Embryonic facial prominence (tissue), 1 donor: ENCODE results near the gene FAM234A.

Experiments used
- DNase-seq: peaks from one replicate; pipeline ENCODE4 v3.0.0-alpha.2; 2016; ENCODE audit errors: extremely low spot score

FAM234A gene

DNA sequence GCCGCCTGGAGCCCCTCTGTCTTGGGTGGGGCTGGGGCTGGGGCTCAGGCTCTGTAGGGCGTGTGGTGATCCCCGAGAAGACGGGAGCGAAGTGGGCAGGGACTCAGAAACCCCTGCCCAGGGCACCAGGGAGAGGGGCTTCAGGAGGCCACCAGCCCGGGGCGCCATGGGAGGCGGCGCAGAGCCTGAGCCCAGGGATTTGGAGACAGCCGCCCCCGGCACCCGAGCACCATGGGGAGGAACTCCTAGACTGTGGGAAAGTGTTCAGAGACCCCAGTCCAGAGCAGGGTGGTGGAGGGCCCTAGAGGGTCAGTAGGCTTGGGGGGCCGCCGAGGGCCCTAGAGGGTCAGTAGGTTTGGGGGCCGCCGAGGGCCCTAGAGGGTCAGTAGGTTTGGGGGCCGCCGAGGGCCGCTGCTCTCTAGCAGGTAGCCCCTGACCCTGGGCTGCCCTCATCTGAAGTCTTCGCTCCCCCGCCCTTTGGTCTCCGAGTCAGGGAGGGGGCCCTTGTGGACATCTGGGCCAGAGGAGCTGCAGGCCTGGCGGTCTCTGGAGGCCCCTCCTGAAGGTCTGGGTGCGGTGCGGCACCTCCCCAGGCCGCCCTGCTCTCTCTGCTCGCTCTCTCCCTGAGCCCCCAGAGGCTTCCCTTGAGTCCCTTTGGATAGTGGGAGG, 46.5 kb downstream of the FAM234A start:
- DNase-seq: no peak

DNA sequence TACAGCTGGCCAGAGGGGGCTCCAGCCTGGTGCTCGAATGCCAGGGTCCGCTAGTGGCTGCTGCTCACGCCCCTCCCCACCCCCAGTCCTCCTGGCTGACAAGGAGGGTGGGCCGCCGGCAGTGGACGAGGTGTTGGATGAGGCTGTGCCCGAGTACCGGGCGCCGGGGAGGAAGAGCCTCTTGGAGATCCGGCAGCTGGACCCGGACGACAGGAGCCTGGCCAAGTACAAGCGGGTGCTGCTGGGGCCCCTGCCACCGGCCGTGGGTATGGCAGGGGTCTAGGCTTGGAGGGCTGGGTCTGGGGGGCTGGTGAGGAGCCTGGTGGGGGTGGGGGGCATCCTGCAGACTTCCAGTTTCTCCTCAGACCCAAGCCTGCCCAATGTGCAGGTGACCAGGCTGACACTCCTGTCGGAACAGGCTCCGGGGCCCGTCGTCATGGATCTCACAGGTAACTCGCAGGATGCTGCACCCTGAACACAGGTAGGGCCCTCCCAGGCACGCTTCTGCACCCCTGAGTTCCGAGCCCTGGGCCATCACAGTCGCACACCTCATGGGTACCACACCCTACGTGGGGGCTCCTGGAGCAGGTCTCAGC, 47.1 kb downstream of the FAM234A start:
- no peak for DNase-seq

DNA sequence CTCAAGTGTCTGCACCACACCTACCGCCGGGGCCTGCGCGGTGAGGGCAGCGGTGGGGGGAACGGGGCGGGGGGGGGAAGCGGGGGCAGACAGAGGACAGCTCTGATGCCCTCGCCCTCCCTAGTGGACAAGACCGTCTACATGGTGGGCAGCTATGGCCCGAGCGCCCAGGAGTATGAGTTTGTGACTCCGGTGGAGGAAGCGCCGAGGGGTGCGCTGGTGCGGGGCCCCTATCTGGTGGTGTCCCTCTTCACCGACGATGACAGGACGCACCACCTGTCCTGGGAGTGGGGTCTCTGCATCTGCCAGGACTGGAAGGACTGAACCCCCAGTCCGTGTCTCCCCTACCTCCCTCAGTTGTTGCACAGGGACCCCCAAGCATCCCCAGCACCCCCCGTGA, 47.9 kb downstream of the FAM234A start:
- DNase-seq: no peak

DNA sequence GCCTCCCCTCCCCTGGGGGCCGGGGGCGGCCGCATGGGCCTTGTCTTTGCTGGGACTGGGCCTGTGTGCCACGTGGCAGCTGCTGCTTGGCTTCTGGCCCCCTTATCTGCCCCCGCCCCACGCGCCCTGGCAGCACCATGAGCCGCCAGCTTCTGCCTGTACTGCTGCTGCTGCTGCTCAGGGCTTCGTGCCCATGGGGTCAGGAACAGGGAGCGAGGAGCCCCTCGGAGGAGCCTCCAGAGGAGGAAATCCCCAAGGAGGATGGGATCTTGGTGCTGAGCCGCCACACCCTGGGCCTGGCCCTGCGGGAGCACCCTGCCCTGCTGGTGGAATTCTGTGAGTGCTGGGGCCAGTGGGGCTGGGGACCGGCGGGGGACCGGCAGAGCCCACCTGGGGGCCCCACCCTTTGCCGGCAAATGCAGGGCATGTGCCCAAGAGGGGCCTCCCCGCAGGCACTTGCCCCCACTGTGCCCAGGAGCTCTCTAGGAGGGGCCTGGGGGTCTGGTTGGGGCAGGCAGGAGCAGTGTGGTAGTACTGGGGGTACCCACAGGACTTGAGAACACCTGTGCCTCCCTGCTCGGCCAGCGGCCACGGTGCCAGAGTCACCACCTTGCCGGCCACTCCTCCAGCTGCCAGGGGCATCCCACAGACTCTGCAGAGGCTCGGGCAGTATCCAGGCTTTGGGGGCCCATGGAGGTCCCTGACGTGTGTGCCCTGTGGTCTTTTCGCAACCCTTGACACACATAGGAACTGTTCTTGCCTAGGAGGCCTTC, 48.6 kb downstream of the FAM234A start, which contains the start of gene PDIA2:
Gene PDIA2 (plus strand): TSS at position 132 of the 773 bp plus-strand sequence. CDS start 6 bp downstream, at position 138.
- DNase-seq: no peak

DNA sequence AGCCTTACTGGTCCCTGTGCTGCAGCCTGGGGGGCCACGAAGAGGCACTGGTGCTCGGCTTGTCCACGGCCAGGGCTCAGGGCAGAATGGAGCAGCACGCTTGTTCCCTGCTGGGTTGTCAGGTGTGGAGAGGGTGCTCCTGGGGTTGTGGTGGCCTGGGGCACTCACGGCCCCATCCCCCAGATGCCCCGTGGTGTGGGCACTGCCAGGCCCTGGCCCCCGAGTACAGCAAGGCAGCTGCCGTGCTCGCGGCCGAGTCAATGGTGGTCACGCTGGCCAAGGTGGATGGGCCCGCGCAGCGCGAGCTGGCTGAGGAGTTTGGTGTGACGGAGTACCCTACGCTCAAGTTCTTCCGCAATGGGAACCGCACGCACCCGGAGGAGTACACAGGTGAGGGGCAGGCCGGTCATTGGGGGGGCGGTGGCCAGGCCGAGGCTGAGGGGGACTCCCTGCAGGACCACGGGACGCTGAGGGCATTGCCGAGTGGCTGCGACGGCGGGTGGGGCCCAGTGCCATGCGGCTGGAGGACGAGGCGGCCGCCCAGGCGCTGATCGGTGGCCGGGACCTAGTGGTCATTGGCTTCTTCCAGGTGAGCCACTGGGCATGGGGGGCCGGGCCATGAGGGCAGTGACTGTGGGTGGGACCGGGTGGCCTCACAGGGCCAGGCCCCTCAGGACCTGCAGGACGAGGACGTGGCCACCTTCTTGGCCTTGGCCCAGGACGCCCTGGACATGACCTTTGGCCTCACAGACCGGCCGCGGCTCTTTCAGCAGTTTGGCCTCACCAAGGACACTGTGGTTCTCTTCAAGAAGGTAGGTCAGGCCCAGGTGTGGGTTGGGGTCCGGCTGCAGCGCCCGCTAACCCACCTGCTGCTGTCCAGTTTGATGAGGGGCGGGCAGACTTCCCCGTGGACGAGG, 49.8 kb downstream of the FAM234A start:
- no peak for DNase-seq

DNA sequence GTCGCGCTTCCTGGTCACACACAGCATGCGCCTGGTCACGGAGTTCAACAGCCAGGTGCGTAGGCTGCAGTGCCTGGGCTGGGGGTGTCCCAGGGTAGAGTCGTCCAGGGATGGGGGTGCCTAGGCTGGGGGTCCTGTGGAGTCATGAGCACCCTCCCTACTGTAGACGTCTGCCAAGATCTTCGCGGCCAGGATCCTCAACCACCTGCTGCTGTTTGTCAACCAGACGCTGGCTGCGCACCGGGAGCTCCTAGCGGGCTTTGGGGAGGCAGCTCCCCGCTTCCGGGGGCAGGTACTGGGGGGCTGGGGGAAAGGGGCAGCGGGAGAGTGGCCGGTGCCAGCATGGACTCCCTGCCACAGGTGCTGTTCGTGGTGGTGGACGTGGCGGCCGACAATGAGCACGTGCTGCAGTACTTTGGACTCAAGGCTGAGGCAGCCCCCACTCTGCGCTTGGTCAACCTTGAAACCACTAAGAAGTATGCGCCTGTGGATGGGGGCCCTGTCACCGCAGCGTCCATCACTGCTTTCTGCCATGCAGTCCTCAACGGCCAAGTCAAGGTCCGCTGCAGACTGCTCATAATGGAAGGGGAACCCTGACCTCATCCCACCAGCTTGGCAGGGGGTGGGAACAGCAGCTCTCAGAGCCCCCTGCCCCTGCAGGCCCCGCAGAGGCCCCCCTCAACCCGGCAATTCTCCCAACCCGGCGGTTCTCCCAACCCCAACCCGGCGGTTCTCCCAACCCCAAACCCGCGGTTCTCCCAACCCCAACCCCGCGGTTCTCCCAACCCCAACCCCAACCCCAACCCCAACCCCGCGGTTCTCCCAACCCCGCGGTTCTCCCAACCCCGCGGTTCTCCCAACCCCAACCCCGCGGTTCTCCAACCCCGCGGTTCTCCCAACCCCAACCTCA, 50.8 kb downstream of the FAM234A start:
- no peak for DNase-seq

DNA sequence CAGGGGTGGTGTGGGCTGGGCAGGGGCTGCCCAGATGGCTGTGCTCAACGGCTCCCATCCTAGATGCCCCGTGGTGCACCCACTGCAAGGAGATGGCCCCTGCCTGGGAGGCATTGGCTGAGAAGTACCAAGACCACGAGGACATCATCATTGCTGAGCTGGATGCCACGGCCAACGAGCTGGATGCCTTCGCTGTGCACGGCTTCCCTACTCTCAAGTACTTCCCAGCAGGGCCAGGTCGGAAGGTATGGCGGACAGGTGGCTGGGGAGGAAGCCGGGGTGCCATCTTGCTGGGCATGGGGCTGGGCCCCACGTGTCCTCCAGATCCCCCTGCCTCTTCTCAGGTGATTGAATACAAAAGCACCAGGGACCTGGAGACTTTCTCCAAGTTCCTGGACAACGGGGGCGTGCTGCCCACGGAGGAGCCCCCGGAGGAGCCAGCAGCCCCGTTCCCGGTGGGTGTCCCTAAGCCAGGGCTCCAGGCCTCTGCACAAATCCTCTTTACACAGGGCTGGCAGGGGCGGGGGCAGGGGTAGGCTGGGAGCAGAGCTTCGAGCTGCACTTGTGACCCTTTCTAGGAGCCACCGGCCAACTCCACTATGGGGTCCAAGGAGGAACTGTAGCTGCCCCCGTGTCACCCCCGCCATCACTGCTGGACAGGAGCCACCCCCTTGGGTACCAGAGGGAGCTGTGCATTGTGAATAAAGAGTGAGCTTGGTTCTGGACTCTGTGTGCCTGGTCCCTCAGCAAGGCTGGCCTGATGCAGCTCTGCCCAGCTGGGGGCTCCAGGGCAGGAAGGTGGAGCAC, 52.1 kb downstream of the FAM234A start:
- DNase-seq: no peak

DNA sequence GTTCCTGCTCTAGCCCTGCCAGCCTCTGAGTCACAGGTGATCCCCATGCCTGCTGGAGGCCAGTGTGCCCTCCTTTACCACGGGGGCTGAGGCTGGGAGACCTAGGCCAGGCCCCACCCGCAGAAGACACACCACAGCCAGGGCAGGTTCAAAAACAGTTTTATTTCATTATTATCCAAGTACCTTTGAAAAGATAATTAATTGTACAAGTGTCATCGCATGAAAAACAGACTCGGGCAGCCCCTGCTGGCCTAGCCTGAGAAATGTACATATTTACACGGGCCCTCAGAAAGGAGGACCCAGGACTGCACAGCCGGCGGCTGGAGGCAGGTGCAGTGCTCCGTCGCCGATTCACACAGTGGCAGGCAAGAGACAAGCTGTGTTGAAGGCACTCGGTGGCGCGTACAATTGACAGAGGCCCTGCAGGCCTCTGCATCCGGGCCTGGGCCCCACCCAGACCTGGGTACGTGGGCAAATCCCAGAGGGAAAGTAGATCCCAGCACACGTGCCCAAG, 52.7 kb downstream of the FAM234A start:
- no peak for DNase-seq

DNA sequence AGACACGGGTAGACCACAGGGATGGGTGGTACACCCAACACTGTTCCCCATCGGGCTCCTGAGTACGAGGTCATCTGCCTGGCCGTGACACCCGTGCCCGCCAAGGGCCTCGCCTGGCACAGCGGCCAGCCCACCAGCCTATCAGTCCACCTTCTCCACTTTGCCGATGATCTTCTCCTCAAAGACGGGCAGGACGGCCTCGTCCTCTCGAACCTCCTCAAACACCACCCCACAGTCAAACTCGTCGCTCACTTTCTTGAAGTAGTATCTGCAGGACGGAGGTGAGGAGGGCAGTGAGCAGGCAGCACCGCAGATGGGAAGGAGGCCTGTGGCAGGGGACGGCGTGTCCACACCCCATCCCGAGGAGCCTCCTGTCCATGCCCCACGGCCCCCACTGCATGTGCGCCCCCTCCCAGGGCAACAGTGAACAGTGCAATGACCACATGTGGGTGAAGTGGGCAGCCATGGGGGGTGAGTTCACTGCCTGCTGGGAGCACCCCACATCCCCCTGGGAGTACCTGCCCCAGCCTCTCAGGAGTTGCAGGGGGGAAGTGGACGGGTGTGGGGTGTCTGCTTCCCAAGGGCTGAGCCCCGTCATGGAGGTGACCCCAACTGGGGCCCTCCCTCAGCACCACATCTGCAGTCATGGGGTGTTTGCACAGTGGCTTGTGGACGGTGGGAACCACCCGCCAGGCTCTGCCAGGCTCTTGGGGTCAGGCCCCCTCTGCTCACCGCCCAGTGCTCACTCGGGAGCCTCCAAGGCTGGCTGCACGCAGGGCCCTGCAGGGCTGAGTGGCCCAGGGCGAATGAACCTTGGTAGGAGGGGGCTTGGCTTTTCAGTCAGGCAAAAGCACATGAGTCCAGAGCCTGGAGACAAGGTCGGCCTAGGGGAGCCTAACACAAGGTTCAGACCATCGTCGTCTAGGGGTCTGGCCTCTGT, 53.6 kb downstream of the FAM234A start:
- DNase-seq: no peak

DNA sequence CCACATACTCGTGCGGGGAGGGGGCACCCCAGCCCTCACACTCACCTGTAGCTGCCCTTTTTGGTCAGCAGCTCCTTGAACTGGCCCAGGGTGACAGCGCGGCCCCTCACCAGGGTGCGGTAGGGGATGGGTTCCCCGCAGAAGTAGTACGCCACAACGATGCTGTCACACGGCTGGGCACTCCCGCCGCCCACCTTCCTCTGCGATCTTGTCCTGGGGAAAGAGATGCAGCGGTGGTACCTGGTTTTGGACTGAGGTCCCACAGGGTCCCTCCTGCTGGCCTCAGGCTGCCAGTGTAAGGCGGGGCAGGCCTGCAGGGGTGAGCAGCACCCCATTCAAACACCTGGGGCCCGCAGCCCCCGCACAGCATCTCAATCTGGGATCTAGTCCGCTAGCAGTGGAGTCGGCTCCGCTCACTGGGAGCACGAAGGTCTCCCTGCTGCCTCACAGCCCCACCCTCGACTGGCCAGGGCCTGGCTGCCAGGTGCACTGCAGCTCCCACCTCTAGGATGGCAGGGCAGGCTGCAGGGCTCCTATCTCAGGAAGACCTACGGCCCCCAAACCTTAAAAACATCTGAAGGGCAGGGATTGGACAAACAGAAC, 54.9 kb downstream of the FAM234A start:
- DNase-seq: no peak

DNA sequence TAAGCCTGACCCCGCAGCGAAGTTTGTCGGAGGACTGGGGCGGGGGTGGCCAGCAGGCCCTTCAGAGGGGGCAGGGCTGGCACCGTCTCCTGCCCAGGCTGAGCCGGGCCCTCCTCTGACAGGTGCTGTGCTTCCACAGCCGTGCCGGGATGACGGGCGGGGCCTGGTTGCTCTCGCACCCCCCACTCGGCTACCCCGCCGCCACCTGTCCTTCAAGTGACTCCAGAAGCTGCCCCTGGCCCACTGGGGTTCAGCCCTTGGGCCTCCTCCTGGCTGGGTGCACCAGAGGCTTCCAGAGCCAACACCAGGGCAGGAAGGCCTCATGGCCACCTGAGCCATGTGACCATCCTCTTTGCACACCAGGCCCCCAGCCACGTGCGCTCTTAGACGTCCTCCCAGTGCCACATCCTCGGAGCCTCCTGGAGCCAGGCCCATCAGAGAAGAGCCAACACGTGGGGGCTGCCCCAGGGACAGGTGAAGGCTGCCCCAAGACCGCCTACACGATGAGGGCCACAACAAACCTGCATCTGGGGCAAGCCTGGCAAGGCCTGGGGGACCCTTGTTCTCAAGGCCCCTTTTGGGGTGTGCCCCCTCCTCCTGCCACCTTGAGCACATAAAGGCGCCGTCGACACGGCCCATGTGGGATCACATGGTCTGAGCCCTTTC, 55.5 kb downstream of the FAM234A start:
- no peak for DNase-seq

DNA sequence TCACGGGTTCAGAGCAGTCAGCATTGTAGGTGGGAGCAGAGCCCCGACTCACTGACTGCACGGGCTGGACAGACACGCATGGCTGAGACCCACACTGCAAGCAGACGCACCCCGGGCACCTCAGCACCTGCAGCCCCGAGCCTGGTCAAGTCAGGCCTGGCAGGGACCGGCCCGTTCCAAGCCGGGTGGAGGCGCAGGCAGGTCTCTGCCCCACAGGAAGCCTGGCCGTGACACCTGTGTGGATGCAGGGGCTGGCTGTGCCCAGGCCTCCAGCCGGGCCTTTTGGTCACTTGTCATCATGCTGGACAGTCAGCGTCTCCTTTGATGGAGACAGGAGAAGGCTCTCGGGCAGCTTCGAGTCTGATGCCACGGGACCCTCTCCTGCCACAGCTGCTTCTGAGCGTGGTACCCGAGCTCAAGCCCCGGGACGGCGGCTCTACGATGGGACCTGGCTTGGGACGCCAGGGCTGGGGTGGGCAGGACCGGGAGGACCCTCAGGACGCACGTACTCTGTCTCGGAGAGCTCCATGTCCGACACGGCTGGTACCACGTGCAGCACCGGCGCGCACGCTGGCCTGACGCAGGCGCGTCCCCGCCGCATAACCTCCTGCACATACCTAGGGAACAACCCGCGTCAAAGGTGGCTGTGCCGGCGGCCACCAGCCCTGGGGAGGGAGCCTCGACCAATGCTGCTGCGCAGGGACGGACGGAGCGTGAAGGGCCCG, 56.2 kb downstream of the FAM234A start:
- DNase-seq: no peak

DNA sequence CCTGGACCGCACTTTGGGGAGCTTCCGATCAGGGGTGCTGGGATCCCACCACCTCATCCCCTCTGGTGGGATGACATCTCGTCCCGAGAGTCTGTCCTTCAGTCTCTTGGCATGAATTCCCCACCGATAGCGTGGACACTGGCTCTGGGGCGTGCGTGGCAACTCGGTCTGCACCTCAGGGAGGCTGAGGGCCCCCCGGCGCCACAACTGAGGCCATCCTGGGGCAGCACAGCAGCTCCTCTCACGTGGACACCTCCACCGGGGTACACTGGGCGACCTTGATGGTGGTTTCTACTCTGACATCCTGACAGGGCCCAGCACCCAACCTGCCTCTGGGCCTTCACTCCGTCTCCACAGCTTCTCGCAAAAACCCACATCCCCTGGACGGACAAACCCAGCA, 56.9 kb downstream of the FAM234A start:
- DNase-seq: no peak

DNA sequence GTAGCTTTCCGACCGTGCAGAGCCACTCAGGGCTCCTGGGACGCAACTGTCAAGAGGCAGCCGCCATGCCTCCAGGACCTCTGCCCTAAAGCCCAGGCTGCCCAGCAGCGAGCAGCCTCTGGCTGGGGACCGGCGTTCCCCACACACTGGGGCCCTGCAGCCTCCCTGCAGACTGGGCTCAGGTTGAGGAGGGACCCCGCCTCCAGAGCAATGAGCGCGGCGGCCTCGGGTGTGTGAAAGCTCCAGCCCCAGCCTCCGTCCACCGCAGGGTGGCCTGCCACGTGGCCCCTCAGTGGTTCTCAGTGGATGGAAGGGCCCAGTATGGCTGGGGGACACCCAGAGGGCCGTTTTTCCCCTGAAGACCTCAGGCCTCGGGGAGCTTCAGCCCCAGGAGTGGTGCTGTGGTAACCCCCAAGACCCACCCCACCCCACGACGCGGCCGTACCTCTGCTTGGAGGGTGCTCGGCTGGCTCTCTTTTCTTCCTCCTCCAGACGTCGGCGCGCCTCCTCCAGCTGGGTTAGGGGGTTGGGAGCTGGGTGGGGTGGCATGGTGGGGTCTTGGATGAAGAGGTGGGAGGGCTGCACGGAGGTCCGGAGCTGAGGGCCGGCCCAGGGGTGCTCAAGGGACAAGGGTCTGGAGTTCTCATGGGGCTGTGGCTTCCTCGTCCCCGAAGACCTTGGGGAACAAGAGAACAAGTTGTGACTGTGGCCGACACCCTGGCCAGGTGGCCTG, 58.6 kb downstream of the FAM234A start:
- DNase-seq: no peak

DNA sequence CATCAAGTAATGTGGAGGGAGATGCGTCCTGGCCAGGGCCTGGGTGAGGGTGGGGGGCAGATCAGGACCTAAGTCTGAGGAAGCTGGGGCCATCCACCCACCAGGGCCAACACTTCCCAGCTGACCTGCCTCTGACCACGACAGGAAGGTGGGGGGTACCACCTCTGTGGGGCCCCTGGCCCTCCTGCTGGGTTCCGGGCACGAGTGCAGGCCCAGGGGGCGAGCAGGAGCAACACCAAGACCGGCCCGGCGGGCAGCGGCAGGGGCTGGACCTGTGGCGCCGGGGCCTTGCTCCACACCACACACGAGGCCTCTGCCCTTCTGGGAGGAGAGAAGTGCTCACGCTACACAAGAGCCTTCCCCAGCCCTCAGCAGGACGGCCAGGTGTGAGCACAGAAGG, 61.7 kb downstream of the FAM234A start:
- no peak for DNase-seq

DNA sequence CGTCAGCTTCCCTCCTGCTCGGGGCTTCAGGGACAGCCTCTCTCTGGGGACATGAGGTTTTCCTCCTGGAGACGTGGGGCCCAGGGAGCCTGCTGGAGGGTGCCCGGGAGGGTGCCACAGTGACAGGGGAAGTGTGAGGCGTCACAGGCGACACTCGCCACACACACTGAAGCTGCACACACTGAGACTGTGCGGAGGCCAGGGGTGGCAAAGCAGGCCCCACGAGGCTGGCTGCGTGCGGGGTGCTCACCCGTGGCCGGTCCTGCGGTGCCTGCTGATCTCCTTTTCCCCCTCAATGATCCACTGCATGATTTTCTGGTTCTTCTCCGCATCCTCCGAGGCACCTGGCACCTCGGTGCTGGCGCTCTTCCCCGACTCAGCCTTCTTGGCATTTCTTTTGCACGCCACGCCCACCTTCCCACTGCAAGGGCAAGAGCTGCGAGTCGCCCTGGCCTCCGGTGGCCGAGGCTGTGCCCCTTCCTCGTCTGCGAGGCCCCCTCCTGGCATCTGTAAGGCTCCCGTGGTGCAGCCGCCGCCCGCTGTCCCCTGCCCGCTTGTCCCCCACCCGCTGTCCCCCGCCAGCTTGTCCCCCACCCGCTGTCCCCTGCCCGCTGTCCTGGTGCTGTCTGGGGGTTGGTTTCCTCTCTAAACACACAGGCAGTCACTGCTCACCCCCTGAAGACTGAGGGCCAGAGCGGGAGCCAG, 62.3 kb downstream of the FAM234A start:
- DNase-seq: no peak
